K562 treated with DMSO at 1 percent for 48 hours (cell line): ENCODE data around the gene FGD6. TPM values are rescaled to one million over a fixed set of nuclear protein-coding genes. Genes with fewer than 3 reads are reported as not detected.

Experiments used
- total RNA-seq: library from RNA; unstranded; fragments of 300-600 nt; gene quantifications from 2 replicates; pipeline ENCODE4 v1.2.3, GENCODE V29; 2022; ENCODE audit warnings: low replicate concordance; ENCODE audit errors: extremely low read depth

FGD6 gene
- not detected in 2 replicates for total RNA-seq

GRCh38 chr12:95217377-95218149 is at the start of gene FGD6, which contains the start of gene VEZT:
Gene FGD6 (minus strand): TSS chr12:95217467. CDS start chr12:95217240, 227 bp downstream.
Gene VEZT (plus strand): TSS chr12:95217807. CDS start chr12:95217851, 44 bp downstream.

GRCh38 chr12:95072900-95073697 is 144.2 kb downstream of the FGD6 start, which contains the start of gene NR2C1:
Gene NR2C1 (minus strand): TSS chr12:95073618. CDS start chr12:95067384, 6,234 bp downstream.

Other genes starting within 250 kb of the FGD6 start
- not detected in 2 replicates for gene NDUFA12, start 213.8 kb downstream of the FGD6 start, total RNA-seq
- not detected in 2 replicates for gene NR2C1, start 143.8 kb downstream of the FGD6 start, total RNA-seq
- 145 TPM in 1 of 2 replicates, not detected in the other for gene VEZT, start 340 bp upstream of the FGD6 start, total RNA-seq